HG02852 (cell line): ENCODE results near the gene HOXD9.

Experiments
- ATAC-seq: cut with Tn5 transposase; IDR thresholded peaks from one replicate; pipeline ENCODE4 v1.9.1; 2021; ENCODE audit warnings: mild to moderate bottlenecking, moderate library complexity; ENCODE audit not compliant: unreplicated experiment

The HOXD9 gene

DNA sequence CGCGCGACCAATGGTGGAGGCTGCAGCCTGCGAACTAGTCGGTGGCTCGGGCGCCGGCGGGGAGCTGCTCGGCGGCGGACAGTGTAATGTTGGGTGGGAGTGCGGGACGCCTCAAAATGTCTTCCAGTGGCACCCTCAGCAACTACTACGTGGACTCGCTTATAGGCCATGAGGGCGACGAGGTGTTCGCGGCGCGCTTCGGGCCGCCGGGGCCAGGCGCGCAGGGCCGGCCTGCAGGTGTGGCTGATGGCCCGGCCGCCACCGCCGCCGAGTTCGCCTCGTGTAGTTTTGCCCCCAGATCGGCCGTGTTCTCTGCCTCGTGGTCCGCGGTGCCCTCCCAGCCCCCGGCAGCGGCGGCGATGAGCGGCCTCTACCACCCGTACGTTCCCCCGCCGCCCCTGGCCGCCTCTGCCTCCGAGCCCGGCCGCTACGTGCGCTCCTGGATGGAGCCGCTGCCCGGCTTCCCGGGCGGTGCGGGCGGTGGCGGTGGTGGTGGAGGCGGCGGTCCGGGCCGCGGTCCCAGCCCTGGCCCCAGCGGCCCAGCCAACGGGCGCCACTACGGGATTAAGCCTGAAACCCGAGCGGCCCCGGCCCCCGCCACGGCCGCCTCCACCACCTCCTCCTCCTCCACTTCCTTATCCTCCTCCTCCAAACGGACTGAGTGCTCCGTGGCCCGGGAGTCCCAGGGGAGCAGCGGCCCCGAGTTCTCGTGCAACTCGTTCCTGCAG is at the start of gene HOXD9:
Gene HOXD9, plus strand, starts transcription at position 37 of the 728 bp plus-strand sequence. Its CDS starts 50 bp downstream, at position 87.
- no peak for ATAC-seq

DNA sequence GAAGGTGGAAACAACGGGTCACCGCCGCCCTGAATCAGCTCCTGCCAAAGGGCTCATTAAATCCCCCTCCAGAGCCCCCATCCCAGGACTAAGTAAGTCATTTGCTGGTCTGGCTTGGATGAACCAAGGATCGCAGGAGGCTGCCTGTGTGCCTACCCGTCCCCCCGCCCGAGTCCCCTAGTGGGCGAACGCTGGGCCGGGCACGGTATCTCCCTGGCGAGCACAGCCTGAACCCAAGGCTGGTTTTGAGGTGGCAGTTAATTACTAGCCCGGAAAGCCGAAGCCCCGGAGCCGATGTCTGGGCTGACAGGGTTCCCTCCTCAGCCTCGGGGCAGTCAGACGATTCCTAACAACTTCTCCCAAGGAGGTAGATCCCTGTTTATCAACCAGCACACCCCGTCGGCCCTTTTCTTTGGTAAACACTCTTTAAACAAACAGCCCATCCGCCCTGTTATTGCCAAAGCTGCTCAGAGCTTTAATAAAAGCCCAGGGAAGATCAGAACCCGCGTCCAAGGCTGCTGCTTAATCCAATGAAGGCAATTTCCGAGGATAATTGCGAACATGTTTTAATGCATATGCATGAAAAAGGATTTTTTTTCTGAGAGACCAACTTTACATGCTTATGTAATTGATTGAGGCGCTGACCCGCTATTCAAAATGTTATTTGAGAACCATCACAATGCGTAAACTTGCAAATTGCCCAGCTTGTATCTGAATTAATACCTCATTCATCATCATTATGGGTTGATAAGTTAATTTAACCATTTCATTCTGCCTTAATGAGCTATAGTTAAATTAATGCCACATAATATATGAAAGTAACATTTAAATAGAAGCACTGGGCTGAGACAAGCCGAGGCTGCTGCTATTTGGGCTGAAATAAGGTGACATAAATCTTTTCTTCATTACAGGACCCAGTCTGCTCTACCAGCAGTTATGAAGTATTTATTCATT is 49.3 kb upstream of the HOXD9 start:
- ATAC-seq, result no peak

DNA sequence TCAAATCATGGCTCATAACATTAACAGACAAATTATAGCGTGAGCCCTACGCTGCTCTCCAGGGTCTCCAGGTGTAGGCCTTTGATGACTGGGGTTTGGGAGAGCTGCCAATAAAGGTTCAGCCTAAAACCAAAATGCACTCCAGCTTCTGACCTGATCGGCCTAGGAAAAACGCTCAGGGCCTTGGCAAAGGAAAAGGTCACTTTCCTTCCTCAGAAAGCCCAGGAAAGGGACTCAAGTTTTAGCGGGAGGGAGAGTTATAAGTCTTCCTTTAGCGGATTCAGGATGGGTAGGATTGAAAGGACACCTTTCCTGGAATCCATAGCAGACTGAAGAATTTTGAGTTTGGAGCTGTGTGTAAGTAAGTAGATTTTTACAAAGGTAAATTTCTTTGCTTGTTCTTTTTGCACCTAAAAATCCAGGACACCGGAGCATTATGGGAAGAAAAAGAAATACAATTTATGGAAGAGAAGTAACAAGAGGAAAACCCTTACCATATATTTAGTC is 47.5 kb upstream of the HOXD9 start:
- no peak for ATAC-seq

DNA sequence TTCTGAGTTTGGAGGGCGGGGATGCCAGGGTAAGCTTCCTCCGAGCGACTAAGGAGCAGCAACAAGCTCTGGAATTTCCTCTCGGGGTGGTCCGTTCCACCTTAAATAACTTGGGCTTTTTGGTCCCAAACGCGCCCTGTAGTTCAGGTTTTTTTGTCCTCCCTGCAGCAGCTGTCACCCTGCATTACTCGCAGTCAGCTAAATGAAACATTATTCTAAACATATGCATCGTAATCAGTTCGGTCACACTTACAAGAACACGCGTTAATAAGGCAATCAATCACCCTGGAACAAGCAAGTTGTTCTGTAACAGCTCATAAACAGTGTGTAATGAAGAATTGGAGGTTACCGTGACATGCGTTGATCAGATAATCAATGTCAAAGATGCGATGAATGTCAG is 47.0 kb upstream of the HOXD9 start:
- no peak for ATAC-seq

DNA sequence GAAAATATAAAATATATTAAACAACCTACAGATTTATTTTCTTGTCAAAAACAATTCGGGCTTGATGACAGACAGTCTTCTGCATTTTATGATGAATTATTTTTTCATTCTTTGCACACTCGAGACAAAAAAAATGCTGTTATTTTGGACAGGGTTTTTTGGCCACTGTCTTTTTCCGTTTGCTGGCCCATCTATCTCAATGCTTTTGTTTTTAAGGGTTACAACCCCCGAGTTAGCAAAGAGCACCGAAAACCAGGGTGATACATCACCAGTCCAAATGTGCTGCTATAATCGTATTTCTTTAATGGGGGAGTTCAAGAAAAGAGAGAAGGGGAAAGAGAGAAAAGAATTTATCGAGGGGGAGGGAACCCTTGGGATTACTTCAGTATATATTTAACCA is 46.5 kb upstream of the HOXD9 start:
- ATAC-seq, result no peak

DNA sequence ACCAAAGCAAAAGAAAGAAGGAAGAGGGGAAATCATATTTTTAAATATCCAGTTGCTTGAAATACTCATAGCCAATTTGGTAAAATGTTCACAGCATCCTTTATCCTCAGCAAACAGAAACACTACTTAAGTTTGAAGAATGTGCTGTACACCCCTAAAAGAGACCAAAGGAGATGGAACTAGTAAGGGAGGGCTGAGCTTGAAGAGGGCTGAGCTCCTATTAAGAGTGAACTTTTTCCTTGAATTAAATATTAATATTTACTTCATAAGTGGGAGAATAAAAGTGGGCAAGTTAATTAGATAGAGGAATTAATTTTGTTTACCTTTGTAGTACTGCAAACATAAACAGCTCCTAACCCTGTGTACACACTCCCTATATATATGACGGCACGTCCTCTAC is 45.7 kb upstream of the HOXD9 start:
- no peak for ATAC-seq

DNA sequence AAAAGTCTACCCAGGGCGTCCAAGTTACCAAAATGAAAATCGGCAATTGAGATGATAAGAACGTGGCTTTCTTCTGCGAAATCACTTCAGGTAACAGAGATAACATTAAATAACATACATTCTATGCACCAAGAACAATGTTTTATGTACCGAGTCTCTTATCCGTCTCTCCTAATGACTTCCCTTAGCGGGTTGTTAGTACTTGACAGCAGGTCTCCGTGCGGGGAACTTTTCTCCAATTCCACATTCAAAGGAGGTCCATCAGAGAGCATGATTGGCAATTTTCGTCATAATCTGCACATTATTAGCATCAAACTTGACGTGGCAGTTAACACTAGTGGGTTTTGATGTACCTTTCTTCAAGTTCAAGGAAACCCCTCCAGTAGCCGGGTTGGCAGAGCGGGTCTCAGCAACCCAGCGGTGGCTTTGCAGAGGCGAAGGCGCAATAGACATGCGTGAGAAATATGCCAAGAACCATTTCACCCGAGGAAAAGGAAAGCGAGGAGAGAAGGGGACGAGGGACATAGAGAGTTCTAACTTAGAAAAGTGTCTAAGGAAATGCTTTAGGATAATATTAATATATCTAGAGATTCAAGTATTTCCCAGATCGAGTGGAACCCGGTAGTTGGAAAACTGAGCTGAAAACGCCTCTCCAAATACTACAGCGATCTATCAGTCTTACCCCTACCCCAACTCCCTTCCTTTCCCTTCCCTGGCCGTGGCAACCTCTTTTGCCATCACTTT is 43.8 kb upstream of the HOXD9 start:
- ATAC-seq, result no peak

DNA sequence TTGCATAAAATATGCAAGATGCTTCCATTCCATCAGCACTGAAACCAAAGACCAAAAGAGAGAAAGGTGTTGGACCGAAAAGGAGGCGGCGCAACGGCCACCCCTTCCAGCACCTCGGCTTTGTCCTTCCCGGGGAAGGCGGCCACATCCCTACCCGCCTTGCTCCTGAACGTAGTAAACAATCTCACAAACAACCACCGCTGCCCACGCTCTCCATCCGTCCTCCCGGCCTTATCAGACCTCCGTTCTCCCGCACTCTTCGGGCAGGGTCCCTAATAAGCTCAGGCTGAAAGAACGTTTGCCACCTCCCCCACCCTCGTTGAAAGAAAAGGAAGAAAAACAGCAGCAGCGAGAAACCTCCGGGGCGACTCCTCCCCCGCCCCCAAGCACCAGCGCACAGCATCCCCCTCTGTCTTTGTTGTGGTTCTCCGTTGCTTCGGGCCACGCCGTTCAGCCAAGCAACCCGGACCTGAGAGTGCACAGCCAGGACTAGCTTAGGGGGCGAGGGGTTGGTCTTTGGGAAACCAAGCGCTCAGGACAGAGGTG is 43.2 kb upstream of the HOXD9 start:
- ATAC-seq, result no peak

DNA sequence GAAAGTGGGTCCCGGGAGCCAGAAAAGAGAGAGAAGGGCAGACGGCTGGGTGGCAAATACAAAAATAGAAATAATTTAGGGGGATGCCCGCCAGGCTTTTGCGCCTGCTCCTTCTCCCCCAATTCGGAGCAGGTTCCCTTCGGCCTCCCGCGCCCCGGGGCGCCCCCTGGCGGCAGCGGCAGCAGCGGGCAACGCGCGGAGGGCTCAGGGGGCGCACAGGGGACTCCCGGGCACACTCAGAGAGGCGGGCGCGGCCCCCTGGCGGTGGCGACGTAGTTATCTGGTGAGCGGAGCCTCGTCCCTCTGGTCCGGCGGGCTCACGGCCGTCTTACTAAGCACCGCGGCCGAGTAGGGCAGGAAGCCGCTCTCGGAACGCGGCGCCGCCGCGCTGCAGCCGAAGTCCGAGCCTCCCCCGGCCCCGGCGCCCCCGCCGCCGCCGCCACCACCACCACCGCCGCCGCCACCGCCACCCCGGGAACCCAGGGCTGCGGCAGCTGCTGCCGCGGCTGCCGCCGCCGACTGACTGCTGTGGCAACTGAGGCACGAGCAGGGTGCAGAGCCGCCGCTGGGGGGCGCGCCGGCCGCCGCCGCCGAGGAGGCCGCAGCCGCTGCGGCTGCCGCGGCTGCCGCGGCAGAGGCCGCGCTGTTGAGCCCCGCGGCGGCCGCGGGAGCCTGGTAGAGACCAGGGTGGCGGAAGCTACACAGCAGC is 42.5 kb upstream of the HOXD9 start:
- ATAC-seq, result no peak

DNA sequence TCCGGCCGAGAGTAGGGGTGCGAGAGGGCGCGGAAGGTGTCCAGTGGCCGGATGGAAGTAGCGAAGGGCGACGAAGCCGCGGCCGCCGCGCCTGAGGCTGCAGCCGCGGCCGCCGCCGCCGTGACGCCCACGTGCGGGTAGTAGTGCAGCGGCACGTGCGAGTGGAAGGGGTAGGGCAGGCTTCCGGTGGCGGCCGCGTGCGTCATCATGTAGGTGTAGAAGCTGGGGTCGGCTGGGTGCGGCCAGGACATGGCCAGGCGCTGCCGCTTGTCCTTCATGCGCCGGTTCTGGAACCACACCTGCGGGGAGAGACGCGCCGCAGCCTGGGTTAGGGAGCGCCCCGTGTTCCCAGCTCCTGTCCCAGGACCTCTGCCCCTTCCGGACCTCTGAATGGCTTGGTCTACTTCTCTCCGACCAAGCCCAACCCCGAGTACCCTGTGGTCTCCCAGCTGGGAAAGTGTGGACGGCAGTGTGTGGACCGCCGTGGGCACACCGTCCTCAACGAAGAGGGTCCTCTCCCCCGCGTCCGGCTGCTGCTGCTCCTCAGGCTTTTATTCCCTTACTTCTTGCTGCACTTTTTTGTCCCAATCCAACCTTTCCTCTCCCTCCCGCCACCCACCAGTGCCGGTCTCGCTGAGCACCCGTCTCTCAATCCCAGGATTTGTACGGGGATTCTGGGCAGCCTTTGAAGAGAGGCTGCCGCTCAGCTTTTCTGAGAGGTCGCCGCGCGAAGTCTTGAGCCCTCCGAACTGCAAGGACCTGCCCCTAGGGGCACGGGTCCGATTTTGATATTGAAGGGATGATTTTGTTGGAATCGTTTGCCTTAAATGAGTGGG is 41.8 kb upstream of the HOXD9 start:
- no peak for ATAC-seq

DNA sequence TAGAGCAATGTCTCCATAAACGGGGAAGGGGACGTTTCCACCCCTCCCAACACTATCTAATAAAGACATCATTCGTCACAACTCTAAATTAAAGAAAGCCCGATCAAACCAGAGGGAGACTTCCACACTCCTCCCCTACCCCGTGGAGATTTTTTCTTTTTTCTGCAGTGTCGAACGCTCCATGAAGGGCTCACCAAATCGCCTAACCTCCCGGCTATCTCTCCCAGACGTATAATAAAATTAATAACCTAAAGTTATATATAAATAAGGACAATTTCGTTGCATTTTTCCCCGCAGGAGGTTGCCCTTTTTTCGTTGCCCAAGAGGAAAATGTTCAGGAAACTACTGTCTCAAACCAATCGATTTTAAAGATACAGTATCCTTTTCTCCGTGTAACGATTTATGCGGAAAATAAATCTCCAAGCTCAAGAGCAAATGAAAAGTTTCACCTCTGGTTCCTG is 41.1 kb upstream of the HOXD9 start:
- no peak for ATAC-seq

DNA sequence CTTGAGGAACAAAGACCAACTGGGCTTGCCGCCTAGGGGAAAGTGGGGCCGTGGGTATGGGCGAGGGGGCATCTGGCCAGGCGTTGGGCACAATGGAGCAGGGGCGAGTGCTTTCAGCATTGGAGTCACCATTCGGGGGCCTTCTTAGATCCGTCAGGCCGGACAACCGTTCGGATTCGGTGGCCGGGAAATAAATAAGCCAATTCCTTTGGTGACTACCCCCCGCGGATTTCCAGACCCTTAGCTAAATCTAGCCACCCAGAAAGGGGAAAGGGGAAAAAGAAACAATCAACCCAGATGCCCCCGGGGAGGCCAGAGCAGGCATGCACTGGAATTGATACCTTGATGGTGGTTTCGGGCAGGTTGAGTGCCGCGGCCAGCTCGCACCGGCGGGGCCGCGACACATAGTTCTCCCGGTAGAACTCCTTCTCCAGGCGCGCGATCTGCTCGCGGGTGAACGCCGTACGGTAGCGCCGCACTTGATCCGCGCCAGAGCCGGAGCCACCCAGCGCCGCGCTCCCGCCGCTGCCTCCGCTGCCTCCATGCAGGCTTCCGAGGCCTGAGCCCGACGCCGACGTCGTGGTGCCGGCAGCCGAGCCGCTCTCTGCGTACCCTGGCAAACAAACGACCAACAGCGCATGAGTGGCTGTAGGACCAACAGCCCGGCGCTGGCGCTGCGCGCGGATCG is 40.5 kb upstream of the HOXD9 start:
- ATAC-seq, result no peak

DNA sequence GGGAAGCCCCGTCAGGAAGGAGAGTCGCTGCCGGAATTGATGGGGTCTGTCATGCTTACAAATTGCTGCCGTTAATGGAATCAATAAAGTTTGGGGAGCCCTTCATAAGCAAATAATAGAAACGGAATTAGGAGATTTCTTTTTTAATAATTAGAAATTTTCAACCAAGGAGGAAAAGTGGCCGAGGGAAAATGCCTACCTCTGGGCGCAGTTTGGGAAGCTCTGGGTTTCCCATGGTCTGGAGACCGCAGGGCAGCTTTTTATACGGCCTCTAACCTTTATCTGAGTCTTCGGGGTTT is 40.0 kb upstream of the HOXD9 start:
- no peak for ATAC-seq

DNA sequence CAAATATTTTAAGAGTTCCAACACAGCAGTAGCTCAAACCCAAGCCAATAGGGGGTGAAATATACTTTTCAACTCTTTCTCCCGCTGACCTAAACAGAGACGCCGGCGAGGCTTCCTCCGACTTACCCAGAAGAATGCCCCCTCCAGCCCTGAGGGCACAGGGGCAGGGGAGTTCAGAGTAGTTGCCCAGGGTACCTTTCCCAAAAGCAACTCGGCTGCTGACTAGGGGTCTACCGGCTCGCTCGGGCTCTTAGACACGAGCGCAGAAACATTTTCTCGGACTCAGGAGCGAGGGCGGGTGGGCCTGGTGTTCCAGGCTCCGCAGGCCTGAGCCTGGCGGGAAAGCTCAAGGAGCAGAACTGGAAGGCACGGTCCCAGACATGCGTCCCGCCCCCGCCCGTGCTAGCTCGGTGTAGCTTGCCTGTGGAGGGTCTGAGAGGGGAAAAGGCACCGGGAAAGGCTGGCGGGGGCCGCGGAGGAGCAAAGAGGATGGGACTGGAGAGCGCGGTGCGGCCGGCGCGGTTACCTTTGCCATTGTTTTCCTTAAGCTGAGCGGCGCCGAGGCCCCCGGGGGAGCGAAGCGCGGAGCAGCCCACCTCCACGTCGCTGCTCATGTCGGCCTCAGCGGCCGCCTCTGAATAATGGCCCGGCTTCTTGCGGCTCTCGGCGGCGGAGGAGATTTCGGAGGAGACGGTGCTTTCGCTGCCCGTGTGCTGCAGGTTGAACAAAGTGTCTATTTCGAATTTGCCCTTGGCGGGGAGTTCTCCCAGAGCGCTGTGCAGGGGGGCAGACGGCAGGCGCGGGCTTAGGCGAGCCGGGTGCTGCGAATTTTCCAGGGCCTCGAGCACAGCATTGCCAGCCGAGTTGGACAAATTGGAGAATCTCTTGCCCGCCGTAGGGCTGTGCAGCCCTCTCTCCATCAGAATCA is 39.4 kb upstream of the HOXD9 start:
- ATAC-seq, result no peak

DNA sequence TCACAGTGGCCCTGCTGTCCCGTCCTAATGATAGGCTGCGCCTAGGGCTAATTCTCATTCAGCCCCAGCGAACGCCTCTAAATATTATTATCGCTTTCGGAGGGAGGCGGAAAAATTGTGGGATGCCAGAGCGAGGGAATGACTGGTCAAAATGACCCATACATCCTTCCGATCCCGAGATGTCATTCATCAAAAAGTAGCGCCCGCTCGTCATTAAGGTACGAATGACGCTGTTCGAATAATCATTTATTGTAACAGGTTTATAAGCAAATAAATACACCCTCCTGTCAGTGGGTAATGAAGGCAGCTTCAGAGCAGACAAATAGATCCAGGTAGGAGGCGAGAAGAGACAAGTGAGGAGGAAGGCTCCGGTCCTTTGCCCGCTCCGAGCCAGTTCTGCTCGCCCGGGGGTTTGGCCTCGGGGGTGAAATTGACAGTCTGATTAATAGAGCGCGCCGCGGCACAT is 38.7 kb upstream of the HOXD9 start, which contains the start of gene EVX2:
Gene EVX2, minus strand, starts transcription at position 167 of the 466 bp plus-strand sequence. CDS start 186 bp downstream, outside the sequence.
- ATAC-seq, result no peak

DNA sequence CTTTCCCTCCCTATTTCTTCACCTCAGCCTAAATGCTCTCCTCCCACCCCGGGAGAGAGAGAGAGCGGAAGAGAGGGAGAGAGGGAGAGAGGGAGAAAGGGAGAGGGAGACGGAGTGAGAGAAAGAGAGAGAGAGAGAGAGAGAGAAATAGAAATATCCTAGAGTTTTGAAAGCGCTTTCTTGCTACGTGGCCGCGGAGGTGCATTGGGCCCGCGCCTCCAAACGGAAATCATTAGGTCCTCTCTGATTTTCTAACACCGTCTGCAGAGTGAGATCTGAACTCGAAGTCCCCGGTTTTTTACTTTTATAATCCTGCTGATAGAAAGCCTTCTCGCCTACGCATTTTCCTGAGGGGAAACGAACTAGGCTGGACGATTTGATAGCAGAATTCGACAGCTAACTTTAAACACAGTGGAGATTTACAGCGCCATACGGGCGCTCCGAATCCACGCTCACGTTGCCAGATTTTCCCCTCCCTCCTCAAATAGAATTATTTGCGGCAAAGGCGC is 37.9 kb upstream of the HOXD9 start:
- ATAC-seq, result no peak

DNA sequence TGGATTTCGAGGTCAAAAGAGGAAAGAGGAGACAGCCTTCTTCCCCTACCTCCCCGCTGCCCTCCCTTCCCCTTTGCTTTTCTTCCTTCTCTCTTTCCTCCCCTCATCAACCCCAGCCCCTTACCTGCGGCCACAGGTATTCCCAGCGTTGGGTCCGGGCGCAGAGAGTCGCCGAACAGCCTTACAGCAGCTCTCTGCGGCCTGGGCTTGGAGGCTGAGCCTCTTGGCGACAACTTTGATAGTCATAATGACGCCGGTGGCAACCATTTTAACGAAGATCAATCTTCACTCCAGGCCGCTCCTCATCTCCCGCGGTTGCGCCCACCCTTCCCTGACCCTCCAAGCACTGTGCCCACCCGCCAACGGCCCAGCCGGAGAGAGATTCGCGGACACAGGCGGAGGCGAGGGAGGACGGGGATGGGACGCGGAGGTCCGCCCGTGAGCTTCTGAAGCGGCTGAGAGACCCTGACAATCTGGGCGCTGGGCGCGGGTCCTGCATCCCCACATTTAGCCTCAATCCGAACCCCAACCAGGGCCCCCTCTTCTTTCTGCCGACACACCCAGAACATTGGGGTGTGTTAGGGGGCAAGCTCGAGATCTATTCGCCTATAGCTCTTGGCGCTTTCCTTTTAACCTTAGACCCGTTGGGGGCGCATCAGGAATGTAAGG is 37.3 kb upstream of the HOXD9 start:
- no peak for ATAC-seq
